GM23248 (cell line): ENCODE measurements around the gene DENND6B.
"Not testable (repeated sequence)": the region's sequence is repeated elsewhere in the genome, so short reads cannot be mapped to it uniquely, and the experiment has no call there.

ENCODE experiments used
- EZH2 ChIP-seq: fragments of 200-600 bp; sonication (generic); IDR thresholded peaks from 2 replicates; pipeline ENCODE4 v1.6.1; 2018; ENCODE audit warnings: antibody characterized with exemption, mild to moderate bottlenecking; ENCODE audit not compliant: insufficient read depth, poor library complexity, severe bottlenecking
- EZH2phosphoT487 ChIP-seq: fragments of 200-600 bp; sonication (generic); IDR thresholded peaks from 2 replicates; pipeline ENCODE4 v1.6.1; 2018; ENCODE audit warnings: antibody characterized with exemption, moderate library complexity, mild to moderate bottlenecking, low read depth; ENCODE audit not compliant: insufficient read depth

DNA sequence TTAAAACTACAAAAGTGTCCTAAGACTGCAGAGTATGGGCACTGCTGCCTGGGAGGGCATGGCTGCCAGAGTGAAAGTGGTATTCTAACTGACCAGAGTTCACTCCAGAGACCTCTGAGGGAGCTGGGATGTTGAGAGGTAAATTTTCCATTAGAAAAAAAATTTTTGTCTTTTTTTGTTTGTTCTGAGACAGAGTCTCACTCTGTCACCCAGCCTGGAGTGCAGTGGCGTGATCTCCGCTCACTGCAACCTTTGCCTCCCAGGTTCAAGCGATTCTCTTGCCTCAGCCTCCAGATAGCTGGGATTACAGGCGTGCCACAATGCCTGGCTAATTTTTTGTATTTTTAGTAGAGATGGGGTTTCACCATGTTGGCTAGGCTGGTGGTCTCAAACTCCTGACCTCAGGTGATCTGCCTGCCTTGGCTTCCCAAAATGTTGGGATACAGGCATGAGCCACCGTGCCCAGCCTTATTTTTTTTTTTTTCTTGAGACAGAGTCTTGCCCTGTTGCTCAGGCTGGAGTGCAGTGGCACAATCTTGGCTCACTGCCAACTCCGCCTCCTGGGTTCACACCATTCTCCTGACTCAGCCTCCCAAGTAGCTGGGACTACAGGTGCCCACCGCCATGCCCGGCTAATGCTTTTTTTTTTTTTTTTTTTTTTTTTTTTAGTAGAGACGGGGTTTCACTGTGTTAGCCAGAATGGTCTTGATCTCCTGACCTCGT is 4.3 kb downstream of the DENND6B start:
- not testable (repeated sequence) for TF ChIP-seq EZH2phosphoT487, EZH2
